Small intestine (tissue), 7 donors: ENCODE data around the gene CCR6. TPM values are rescaled to one million over a fixed set of nuclear protein-coding genes. Genes with fewer than 3 reads are reported as not detected.

Experiments used
- DNase-seq, 2 donors: peaks; one replicate each; pipeline versions ENCODE4 v3.0.0 to v3.0.0-alpha.2; 2013
- FAIRE-seq: peaks from 2 replicates; lab custom pipeline; 2012; peaks lifted over from hg19 to GRCh38; lab: Jason Lieb, UNC
- H3K27ac ChIP-seq, 3 donors: one replicate each; pipeline ENCODE4 v1.5.1; 2013; ENCODE audit warnings: low read length in 2 of 3, mild to moderate bottlenecking in 2 of 3, control low read depth in 1 of 3, inconsistent platforms in 1 of 3, low read depth in 1 of 3, moderate library complexity in 1 of 3
- H3K27me3 ChIP-seq, 3 donors: one replicate each; pipeline ENCODE4 v1.6.1; 2013; ENCODE audit warnings: low read length in 3 of 3, inconsistent platforms in 1 of 3; ENCODE audit not compliant: control insufficient read depth in 3 of 3, insufficient read depth in 3 of 3
- H3K36me3 ChIP-seq, 3 donors: one replicate each; pipeline ENCODE4 v1.6.1; 2013; ENCODE audit warnings: low read length in 3 of 3, inconsistent platforms in 1 of 3, low read depth in 1 of 3, mild to moderate bottlenecking in 1 of 3, moderate library complexity in 1 of 3; ENCODE audit not compliant: control insufficient read depth in 3 of 3, insufficient read depth in 2 of 3
- H3K4me1 ChIP-seq, 3 donors: one replicate each; pipeline ENCODE4 v1.6.1; 2013; ENCODE audit warnings: low read length in 2 of 3, inconsistent platforms in 1 of 3, low read depth in 1 of 3, mild to moderate bottlenecking in 1 of 3, moderate library complexity in 1 of 3; ENCODE audit not compliant: control insufficient read depth in 3 of 3, insufficient read depth in 2 of 3
- H3K4me3 ChIP-seq, 3 donors: one replicate each; pipeline ENCODE4 v1.5.1; 2013; ENCODE audit warnings: low read length in 3 of 3, control low read depth in 1 of 3, inconsistent platforms in 1 of 3, low read depth in 1 of 3, mild to moderate bottlenecking in 1 of 3, moderate library complexity in 1 of 3
- H3K9me3 ChIP-seq, 2 donors: one replicate each; pipeline ENCODE4 v1.6.1; 2013; ENCODE audit warnings: low read depth in 1 of 2, low read length in 1 of 2; ENCODE audit not compliant: control insufficient read depth in 2 of 2, insufficient read depth in 1 of 2
- WGBS, 3 donors: extraction: QIAGEN DNeasy Blood & Tissue Kit; methylation state at CpG; one replicate each; pipeline ENCODE4 v1.1.7; 2013; 5-methylcytosine and 5-hydroxymethylcytosine counted together
- polyA plus RNA-seq, 4 donors: library from polyadenylated mRNA; stranded (reverse) in 3 of 4; unstranded in 1 of 4; fragments of 200-250 nt in 3 of 4; fragments of 120-200 nt in 1 of 4; gene quantifications; one replicate each; pipeline versions ENCODE4 v1.2.1 to v1.2.3, GENCODE V29; 2013
- donor health status: healthy with polysubstance abuse.
- donor health status: control.
- donor health status: control.
- donor health status: Bipolar disorder and iron deficiency.
- donor health status: healthy.

The CCR6 gene
- polyA plus RNA-seq, 4 donors: 0.54 to 5.8 (median 1.1) TPM

GRCh38 chr6:167089243-167090142 is 33.4 kb upstream of the CCR6 start:
- FAIRE-seq: no peak
- peaks cover 0 to 9% of the 10 kb centered on the region in 2 donors for H3K9me3 ChIP-seq
- H3K27ac ChIP-seq: no peak overlapping the region
- WGBS, 3 donors: 84 to 90% (median 89%) methylated on average over 11 of the region's 11 CpGs
- DNase-seq: no peak
- H3K4me1 ChIP-seq: no peaks in the 10 kb centered on the region
- no peak overlapping the region for H3K4me3 ChIP-seq
- H3K36me3 ChIP-seq: no peaks in the 10 kb centered on the region
- H3K27me3 ChIP-seq: no peaks in the 10 kb centered on the region

- DNase-seq: no peak
- Histone ChIP-seq H3K9me3 (peaks cover 0 to 9% of the 10 kb centered on the region in 2 donors), H3K27me3 (no peaks in the 10 kb centered on the region), H3K36me3 (no peaks in the 10 kb centered on the region), H3K4me1 (no peaks in the 10 kb centered on the region), H3K4me3 (no peak overlapping the region), H3K27ac (no peak overlapping the region)
- 77 to 94% (median 80%) methylated on average over 4 of the region's 4 CpGs for WGBS, 3 donors
- FAIRE-seq: no peak
These were observed 32.7 kb upstream of the CCR6 start for GRCh38 chr6:167090171-167090570.

- Histone ChIP-seq H3K27me3 (no peaks in the 10 kb centered on the region), H3K9me3 (peaks cover 0 to 9% of the 10 kb centered on the region in 2 donors), H3K4me3 (no peak overlapping the region), H3K27ac (peak overlapping the region in 1 of 3 donors; percentile 25), H3K4me1 (peaks cover 0 to 2% (median 0%) of the 10 kb centered on the region in 3 donors), H3K36me3 (no peaks in the 10 kb centered on the region)
- WGBS, 3 donors: 70 to 92% (median 84%) methylated on average over 16 of the region's 16 CpGs
- DNase-seq (no peak), FAIRE-seq (no peak)
These were observed 31.7 kb upstream of the CCR6 start for GRCh38 chr6:167091026-167091804.

- Histone ChIP-seq H3K9me3 (peaks cover 0 to 9% of the 10 kb centered on the region in 2 donors), H3K4me3 (no peak overlapping the region), H3K27ac (peak overlapping the region in 1 of 3 donors; percentile 25), H3K36me3 (no peaks in the 10 kb centered on the region), H3K27me3 (no peaks in the 10 kb centered on the region), H3K4me1 (peaks cover 0 to 2% (median 0%) of the 10 kb centered on the region in 3 donors)
- FAIRE-seq: no peak
- WGBS, 3 donors: 51 to 75% (median 57%) methylated on average over 7 of the region's 7 CpGs
- DNase-seq: no peak
These were observed 31.1 kb upstream of the CCR6 start for GRCh38 chr6:167091805-167092107.

- FAIRE-seq (no peak), DNase-seq (no peak)
- Histone ChIP-seq H3K27ac (no peak overlapping the region), H3K9me3 (peaks cover 0 to 2% of the 10 kb centered on the region in 2 donors), H3K27me3 (no peaks in the 10 kb centered on the region), H3K4me1 (peaks cover 0 to 2% (median 0%) of the 10 kb centered on the region in 3 donors), H3K36me3 (no peaks in the 10 kb centered on the region), H3K4me3 (no peak overlapping the region)
- 70 to 86% (median 73%) methylated on average over 16 of the region's 16 CpGs for WGBS, 3 donors
These were observed 30.1 kb upstream of the CCR6 start for GRCh38 chr6:167092672-167093339.

- H3K27me3 ChIP-seq: no peaks in the 10 kb centered on the region
- no peaks in the 10 kb centered on the region for H3K36me3 ChIP-seq
- peak overlapping the region in 1 of 3 donors; percentile 46 for H3K27ac ChIP-seq
- no peak for DNase-seq
- H3K9me3 ChIP-seq: peaks cover 0 to 2% of the 10 kb centered on the region in 2 donors
- WGBS, 3 donors: 88 to 91% (median 90%) methylated on average over 20 of the region's 20 CpGs
- H3K4me1 ChIP-seq: peaks cover 0 to 2% (median 0%) of the 10 kb centered on the region in 3 donors
- FAIRE-seq: no peak
- H3K4me3 ChIP-seq: peak overlapping the region in 1 of 3 donors; percentile 4
These were observed 29.4 kb upstream of the CCR6 start for GRCh38 chr6:167093406-167093921.

- Histone ChIP-seq H3K27me3 (no peaks in the 10 kb centered on the region), H3K4me3 (peak overlapping the region in 1 of 3 donors; percentile 4), H3K36me3 (no peaks in the 10 kb centered on the region), H3K9me3 (no peaks in the 10 kb centered on the region), H3K27ac (peak overlapping the region in 1 of 3 donors; percentile 46), H3K4me1 (peaks cover 0 to 2% (median 0%) of the 10 kb centered on the region in 3 donors)
- DNase-seq (peak in 1 of 2 donors; percentile 48), FAIRE-seq (no peak)
- 63 to 81% (median 65%) methylated on average over 27 to 28 of the region's 28 CpGs for WGBS, 3 donors
These were observed 28.9 kb upstream of the CCR6 start for GRCh38 chr6:167093922-167094432.
